Mucosa of rectum (tissue), 2 donors: Measurements from ENCODE around the gene CLCN2.

ENCODE experiments used
- H3K27ac ChIP-seq, 2 donors: one replicate each; pipeline ENCODE4 v1.7.0; 2013; ENCODE audit warnings: inconsistent platforms in 2 of 2, low read depth in 2 of 2, low read length in 2 of 2
- H3K27me3 ChIP-seq, 2 donors: one replicate each; pipeline ENCODE4 v1.7.0; 2013; ENCODE audit warnings: low read length in 2 of 2; ENCODE audit not compliant: control insufficient read depth in 2 of 2, insufficient read depth in 2 of 2
- H3K36me3 ChIP-seq, 2 donors: one replicate each; pipeline ENCODE4 v1.7.0; 2013; ENCODE audit warnings: low read length in 2 of 2; ENCODE audit not compliant: control insufficient read depth in 2 of 2, insufficient read depth in 2 of 2
- H3K4me1 ChIP-seq, 2 donors: one replicate each; pipeline ENCODE4 v1.7.0; 2013; ENCODE audit warnings: low read length in 2 of 2, mild to moderate bottlenecking in 1 of 2; ENCODE audit not compliant: control insufficient read depth in 2 of 2, insufficient read depth in 2 of 2
- H3K4me3 ChIP-seq, 2 donors: one replicate each; pipeline ENCODE4 v1.7.0; 2013; ENCODE audit warnings: low read length in 2 of 2
- H3K9ac ChIP-seq, 2 donors: one replicate each; pipeline ENCODE4 v1.7.0; 2013; ENCODE audit warnings: low read length in 2 of 2, low read depth in 1 of 2, mild to moderate bottlenecking in 1 of 2
- H3K9me3 ChIP-seq, 2 donors: one replicate each; pipeline ENCODE4 v1.7.0; 2013; ENCODE audit warnings: low read length in 2 of 2; ENCODE audit not compliant: control insufficient read depth in 2 of 2
- donor health status: healthy.
- donor health status: Normal muscosa, but diverticular disease.

CLCN2 gene

GRCh38 chr3:184352897-184353545 lies 8.4 kb downstream of the CLCN2 start:
- no peaks in the 10 kb centered on the region for H3K9me3 ChIP-seq
- peak overlapping the region; percentile 57 to 67 for H3K9ac ChIP-seq
- no peaks in the 10 kb centered on the region for H3K27me3 ChIP-seq
- H3K36me3 ChIP-seq, result peaks cover 26 to 32% of the 10 kb centered on the region in 2 donors
- no peak overlapping the region for H3K4me3 ChIP-seq
- peaks cover 26 to 31% of the 10 kb centered on the region in 2 donors for H3K4me1 ChIP-seq
- H3K27ac ChIP-seq, result peak overlapping the region; percentile 89 to 92

- peak overlapping the region; percentile 89 to 92 for H3K27ac ChIP-seq
- peak overlapping the region; percentile 67 to 68 for H3K9ac ChIP-seq
Measured at GRCh38 chr3:184352149-184352785, 9.1 kb downstream of the CLCN2 start.

GRCh38 chr3:184351511-184352148 lies 9.8 kb downstream of the CLCN2 start:
- peaks cover 21 to 22% of the 10 kb centered on the region in 2 donors for H3K36me3 ChIP-seq
- H3K4me1 ChIP-seq, result peaks cover 26 to 34% of the 10 kb centered on the region in 2 donors
- no peaks in the 10 kb centered on the region for H3K27me3 ChIP-seq
- peak overlapping the region; percentile 67 to 68 for H3K9ac ChIP-seq
- H3K4me3 ChIP-seq, result peak overlapping the region in 1 of 2 donors; percentile 28
- H3K9me3 ChIP-seq, result no peaks in the 10 kb centered on the region
- H3K27ac ChIP-seq, result peak overlapping the region; percentile 89 to 92

More at GRCh38 chr3:184352149-184352785, 9.1 kb downstream of the CLCN2 start:
- peaks cover 26 to 31% of the 10 kb centered on the region in 2 donors for H3K4me1 ChIP-seq
- peak overlapping the region; percentile 14 to 45 for H3K4me3 ChIP-seq
- H3K27me3 ChIP-seq, result no peaks in the 10 kb centered on the region
- H3K9me3 ChIP-seq, result no peaks in the 10 kb centered on the region
- peaks cover 24% of the 10 kb centered on the region in 2 donors for H3K36me3 ChIP-seq

- Histone ChIP-seq H3K9ac (no peak overlapping the region), H3K36me3 (peaks cover 16 to 22% of the 10 kb centered on the region in 2 donors), H3K4me3 (no peak overlapping the region), H3K4me1 (peaks cover 28 to 43% of the 10 kb centered on the region in 2 donors), H3K9me3 (no peaks in the 10 kb centered on the region), H3K27me3 (no peaks in the 10 kb centered on the region), H3K27ac (no peak overlapping the region)
Measured at GRCh38 chr3:184350618-184351017, 10.8 kb downstream of the CLCN2 start.

GRCh38 chr3:184349563-184350470 lies 11.6 kb downstream of the CLCN2 start:
- Histone ChIP-seq H3K36me3 (peaks cover 10 to 17% of the 10 kb centered on the region in 2 donors), H3K9ac (no peak overlapping the region), H3K27ac (no peak overlapping the region), H3K4me3 (no peak overlapping the region), H3K4me1 (peaks cover 32 to 47% of the 10 kb centered on the region in 2 donors), H3K27me3 (no peaks in the 10 kb centered on the region), H3K9me3 (no peaks in the 10 kb centered on the region)

GRCh38 chr3:184348057-184348382 lies 13.4 kb downstream of the CLCN2 start:
- Histone ChIP-seq H3K27ac (no peak overlapping the region), H3K9ac (no peak overlapping the region), H3K27me3 (no peaks in the 10 kb centered on the region), H3K9me3 (no peaks in the 10 kb centered on the region), H3K36me3 (peaks cover 13 to 22% of the 10 kb centered on the region in 2 donors), H3K4me3 (no peak overlapping the region), H3K4me1 (peaks cover 22 to 39% of the 10 kb centered on the region in 2 donors)

GRCh38 chr3:184347321-184348056 lies 13.9 kb downstream of the CLCN2 start:
- H3K27me3 ChIP-seq, result no peaks in the 10 kb centered on the region
- H3K9me3 ChIP-seq, result no peaks in the 10 kb centered on the region
- peak overlapping the region in 1 of 2 donors; percentile 66 for H3K27ac ChIP-seq
- peaks cover 19 to 33% of the 10 kb centered on the region in 2 donors for H3K4me1 ChIP-seq
- no peak overlapping the region for H3K4me3 ChIP-seq
- no peak overlapping the region for H3K9ac ChIP-seq
- H3K36me3 ChIP-seq, result peaks cover 17 to 23% of the 10 kb centered on the region in 2 donors

- H3K36me3 ChIP-seq, result peaks cover 23 to 28% of the 10 kb centered on the region in 2 donors
- no peak overlapping the region for H3K4me3 ChIP-seq
- peaks cover 11 to 26% of the 10 kb centered on the region in 2 donors for H3K4me1 ChIP-seq
- no peaks in the 10 kb centered on the region for H3K27me3 ChIP-seq
- no peaks in the 10 kb centered on the region for H3K9me3 ChIP-seq
- peak overlapping the region; percentile 66 to 87 for H3K27ac ChIP-seq
- H3K9ac ChIP-seq, result peak overlapping the region in 1 of 2 donors; percentile 52
Measured at GRCh38 chr3:184346480-184347190, 14.8 kb downstream of the CLCN2 start.
